HepG2 (cell line): ENCODE results near the gene NIN. TPM values are rescaled to one million over a fixed set of nuclear protein-coding genes. Genes with fewer than 3 reads are reported as not detected.

ENCODE experiments used
- ATAC-seq: fragments of 200-7000 bp; cut with Tn5 transposase; 3 replicates; pipeline ENCODE4 v1.9.1; 2020; ENCODE audit warnings: mild to moderate bottlenecking, moderate library complexity
- BruUV-seq: library from RNA; stranded (reverse); fragments of 400-500 nt; replicated peaks from 2 replicates; lab custom pipeline; 2021; lab: Mats Ljungman, UMichigan
- CTCF ChIA-PET: fragments of 300-600 bp; formaldehyde crosslinking; extraction: SDS; loops from one replicate; lab custom pipeline; 2021; ENCODE audit warnings: low total read pairs, inconsistent platforms, low intra/inter-chr PET ratio; lab: Yijun Ruan, JAX
- POLR2A ChIA-PET: fragments of 350-600 bp; sonication (Branson Sonifier 250); formaldehyde crosslinking; loops from one replicate; lab custom pipeline; 2020; ENCODE audit warnings: antibody characterized with exemption, inconsistent platforms; lab: Yijun Ruan, JAX
- DNase-seq: peaks from one replicate; pipeline ENCODE4 v3.0.0-alpha.2; 2015; ENCODE audit warnings: low spot score
- FAIRE-seq: peaks from 3 replicates; lab custom pipeline; 2011; peaks lifted over from hg19 to GRCh38; lab: Jason Lieb, UNC
- H2AFZ ChIP-seq: one replicate; pipeline ENCODE4 v1.6.1; 2011; ENCODE audit warnings: low read length, inconsistent platforms
- H3K27ac ChIP-seq: fragments of 300-600 bp; 3 replicates; pipeline ENCODE4 v1.8.0; 2011; ENCODE audit warnings: mixed run types, mild to moderate bottlenecking, mixed read lengths, low read length, inconsistent platforms; ENCODE audit not compliant: insufficient read depth; ENCODE audit errors: extremely low read length
- H3K27me3 ChIP-seq, 2 experiments: fragments of 200-600 bp in 1 of 2; 2 replicates in 1 of 2; 3 replicates in 1 of 2; pipeline versions ENCODE4 v1.6.0 to v1.8.0; 2011; ENCODE audit warnings: low read length in 2 of 2, mild to moderate bottlenecking in 2 of 2, moderate library complexity in 2 of 2, inconsistent platforms in 1 of 2; ENCODE audit not compliant: insufficient read depth in 2 of 2, control insufficient read depth in 1 of 2
- H3K36me3 ChIP-seq, 2 experiments: fragments of 200-600 bp in 1 of 2; replicated peaks in 1 of 2; 2 replicates in 1 of 2; 3 replicates in 1 of 2; pipeline versions ENCODE4 v1.5.1 to v1.8.0; 2011; ENCODE audit warnings: low read length in 2 of 2, inconsistent platforms in 1 of 2; ENCODE audit not compliant: insufficient read depth in 2 of 2, control insufficient read depth in 1 of 2
- H3K4me1 ChIP-seq: 2 replicates; pipeline ENCODE4 v1.5.1; 2012; ENCODE audit warnings: low read length, inconsistent platforms; ENCODE audit not compliant: insufficient read depth
- H3K4me2 ChIP-seq: 2 replicates; pipeline ENCODE4 v1.6.0; 2011; ENCODE audit warnings: low read depth, low read length, inconsistent platforms
- H3K4me3 ChIP-seq, 3 experiments: fragments of 200-600 bp in 1 of 3; sonication (generic), shearing (Covaris generic) in 1 of 3; replicated peaks in 1 of 3; 2 replicates each; pipeline ENCODE4 v1.5.1; 2011 to 2016; ENCODE audit warnings: low read length in 3 of 3, inconsistent platforms in 2 of 3, low read depth in 2 of 3, mild to moderate bottlenecking in 2 of 3, control low read depth in 1 of 3, mixed read lengths in 1 of 3; ENCODE audit not compliant: insufficient read depth in 1 of 3
- H3K79me2 ChIP-seq: one replicate; pipeline ENCODE4 v1.6.1; 2011; ENCODE audit warnings: low read length, inconsistent platforms; ENCODE audit not compliant: insufficient read depth
- H3K9ac ChIP-seq: 2 replicates; pipeline ENCODE4 v1.6.0; 2011; ENCODE audit warnings: mild to moderate bottlenecking, low read depth, low read length, inconsistent platforms; ENCODE audit not compliant: insufficient read depth
- H3K9me3 ChIP-seq: 2 replicates; pipeline ENCODE4 v1.5.1; 2012; ENCODE audit warnings: mild to moderate bottlenecking, low read length
- H4K20me1 ChIP-seq: 2 replicates; pipeline ENCODE4 v1.6.0; 2011; ENCODE audit warnings: inconsistent platforms, mild to moderate bottlenecking, low read length, moderate library complexity; ENCODE audit not compliant: insufficient read depth
- CC2D1A ChIP-seq: sonication (generic); formaldehyde crosslinking; IDR thresholded peaks from 2 replicates; pipeline ENCODE4 v1.8.1; 2023; ENCODE audit warnings: mild to moderate bottlenecking, missing genetic modification reagents
- CENPT ChIP-seq: sonication (generic); formaldehyde crosslinking; IDR thresholded peaks from 2 replicates; pipeline ENCODE4 v1.8.0; 2022; ENCODE audit warnings: low read depth, mild to moderate bottlenecking, moderate library complexity, missing genetic modification reagents
- GRHL1 ChIP-seq: sonication (generic); formaldehyde crosslinking; conservative IDR thresholded peaks from 2 replicates; pipeline ENCODE4 v1.8.0; 2022; ENCODE audit warnings: missing genetic modification reagents
- HOXA7 ChIP-seq: sonication (generic); formaldehyde crosslinking; IDR thresholded peaks from 2 replicates; pipeline ENCODE4 v1.8.1; 2022; ENCODE audit warnings: mild to moderate bottlenecking, missing genetic modification reagents, moderate library complexity
- KLF6 ChIP-seq: IDR thresholded peaks from 2 replicates; pipeline ENCODE4 v1.8.0; 2016; ENCODE audit warnings: missing biosample characterization, missing genetic modification reagents
- MATR3 ChIP-seq: sonication (generic); formaldehyde crosslinking; IDR thresholded peaks from 2 replicates; pipeline ENCODE4 v1.4.0; 2020; ENCODE audit warnings: missing genetic modification reagents
- NCOA5 ChIP-seq: sonication (generic); formaldehyde crosslinking; IDR thresholded peaks from 2 replicates; pipeline ENCODE4 v1.4.0; 2020; ENCODE audit warnings: missing genetic modification reagents
- POLR2G ChIP-seq: fragments of 200-400 bp; formaldehyde crosslinking; IDR thresholded peaks from 2 replicates; pipeline ENCODE4 v1.6.1; 2018; ENCODE audit warnings: mild to moderate bottlenecking, low read depth, low read length, moderate library complexity
- RBM39 ChIP-seq: fragments of 200-400 bp; formaldehyde crosslinking; IDR thresholded peaks from one replicate; pipeline ENCODE4 v1.6.1; 2018; ENCODE audit warnings: antibody characterized with exemption, mild to moderate bottlenecking, low read depth, low read length; ENCODE audit not compliant: poor library complexity, severe bottlenecking
- ZFYVE20 ChIP-seq: sonication (generic); formaldehyde crosslinking; IDR thresholded peaks from 2 replicates; pipeline ENCODE4 v1.8.0; 2023; ENCODE audit warnings: low read depth, mild to moderate bottlenecking, moderate library complexity, missing genetic modification reagents, borderline replicate concordance
- ZKSCAN5 ChIP-seq: sonication (generic); formaldehyde crosslinking; IDR thresholded peaks from 2 replicates; pipeline ENCODE4 v1.5.1; 2020; ENCODE audit warnings: mild to moderate bottlenecking, missing genetic modification reagents
- ZMYM4 ChIP-seq: sonication (generic); formaldehyde crosslinking; IDR thresholded peaks from 2 replicates; pipeline ENCODE4 v1.8.1; 2023; ENCODE audit warnings: mild to moderate bottlenecking, missing genetic modification reagents
- ZNF510 ChIP-seq: sonication (generic); formaldehyde crosslinking; IDR thresholded peaks from 2 replicates; pipeline ENCODE4 v1.4.0; 2020; ENCODE audit warnings: low read depth, mild to moderate bottlenecking, missing genetic modification reagents
- ZNF598 ChIP-seq: sonication (generic); formaldehyde crosslinking; IDR thresholded peaks from 2 replicates; pipeline ENCODE4 v1.5.1; 2020; ENCODE audit warnings: mild to moderate bottlenecking, missing genetic modification reagents, borderline replicate concordance
- ZNF652 ChIP-seq: IDR thresholded peaks from 2 replicates; pipeline ENCODE4 v1.6.1; 2016; ENCODE audit warnings: low read depth, borderline replicate concordance
- WGBS: methylation state at CpG from one replicate; pipeline ENCODE4 v1.1.6; 2017; ENCODE audit warnings: low lambda C conversion rate; 5-methylcytosine and 5-hydroxymethylcytosine counted together
- in situ Hi-C: cut with HindIII; loops from 2 replicates; pipeline ENCODE4 v1.10.0; 2017; ENCODE audit warnings: low pct_unique_long_range_greater_than_20kb; ENCODE audit not compliant: extremely low pct_ligation_motif_present
- intact Hi-C: fragments of 100-400 bp; cut with micrococcal nuclease; formaldehyde crosslinking; loops from one replicate; pipeline ENCODE4 v1.10.0; 2022; ENCODE audit not compliant: unreplicated experiment
- polyA plus RNA-seq, 8 experiments: library from polyadenylated mRNA; depleted of rRNA in 3 of 8; stranded (reverse) in 7 of 8; unstranded in 1 of 8; fragments of >200 nt; fragmentation: Illumina TruSeq in 4 of 8; extraction: Trizol in 4 of 8; gene quantifications; 2 replicates each; pipeline versions ENCODE4 v1.2.1 to v1.2.3, GENCODE V29; 2011 to 2016; ENCODE audit warnings: low read depth in 4 of 8, missing spikeins in 1 of 8, mixed read lengths in 1 of 8; ENCODE audit not compliant: insufficient read depth in 1 of 8
- total RNA-seq, 5 experiments: library from RNA; depleted of rRNA; stranded (reverse); fragments of >200 nt; fragmentation: Illumina TruSeq; extraction: Trizol; gene quantifications; 2 replicates each; pipeline ENCODE4 v1.2.3, GENCODE V29; 2016; ENCODE audit warnings: low read depth in 1 of 5
- TF ChIP-seq, protein P1 (sequence below), 2 experiments: sonication (generic) in 1 of 2; formaldehyde crosslinking in 1 of 2; IDR thresholded peaks; 2 replicates each; pipeline versions ENCODE4 v1.5.1 to v1.6.1; 2011 to 2020; ENCODE audit warnings: borderline replicate concordance in 1 of 2, low read depth in 1 of 2, low read length in 1 of 2, mild to moderate bottlenecking in 1 of 2, missing genetic modification reagents in 1 of 2, moderate library complexity in 1 of 2
- TF ChIP-seq, protein P2 (sequence below): sonication (generic); formaldehyde crosslinking; IDR thresholded peaks from 2 replicates; pipeline ENCODE4 v1.5.0; 2020; ENCODE audit warnings: mild to moderate bottlenecking, missing genetic modification reagents, borderline replicate concordance
- TF ChIP-seq, protein P3 (sequence below): IDR thresholded peaks from 2 replicates; pipeline ENCODE4 v1.6.1; 2016; ENCODE audit warnings: low read depth, borderline replicate concordance

Gene NIN
- total and polyA plus RNA-seq, 2 of the 13 experiments (the other 11 are each of a cell fraction or from before 2014, with no cell fraction given), result 2.8 to 9.7 TPM

DNA sequence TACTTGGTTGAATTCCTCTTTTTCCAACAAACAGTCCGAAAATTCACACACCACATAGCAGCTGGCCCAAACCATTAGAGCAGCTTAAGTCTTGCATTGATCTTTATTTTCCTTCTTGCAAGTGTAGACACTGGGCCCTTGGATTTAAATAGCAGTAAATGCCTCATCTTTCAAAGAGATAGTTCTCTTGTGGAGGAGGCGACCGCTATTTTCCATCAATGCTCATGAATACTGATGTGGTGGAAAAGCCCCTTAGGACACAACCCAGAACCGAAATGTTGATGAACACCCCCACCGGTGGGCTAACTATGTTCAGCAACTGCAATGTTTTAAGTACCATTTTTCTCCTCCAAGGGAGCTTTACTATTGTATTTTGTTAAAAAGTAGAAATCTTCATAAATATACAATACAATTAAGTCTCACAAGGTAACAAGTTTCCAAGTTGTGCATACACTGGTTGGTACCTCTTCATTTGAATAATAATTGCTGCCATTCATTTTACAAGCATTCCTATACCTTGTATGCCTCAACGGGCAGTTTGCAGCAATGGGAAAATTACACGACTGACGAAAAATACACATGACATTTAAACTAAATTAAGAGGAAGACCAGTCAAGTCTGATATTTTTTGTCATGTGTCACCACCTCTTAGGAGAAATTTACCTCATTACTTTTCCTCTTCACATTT, 18.0 kb downstream of the NIN start:
- no peak overlapping the region for H3K27ac ChIP-seq
- intact Hi-C loops (no loop called here), in situ Hi-C loops (no loop called here)
- FAIRE-seq (no peak), DNase-seq (no peak), ATAC-seq (no peak)
- peaks cover 12% of the 10 kb centered on the region for H3K4me1 ChIP-seq
- no peaks in the 10 kb centered on the region for H4K20me1 ChIP-seq
- H3K4me2 ChIP-seq, result no peak overlapping the region
- WGBS, result 95% methylated on average over 8 of the region's 8 CpGs
- H3K9ac ChIP-seq, result no peak overlapping the region
- ChIA-PET CTCF (no interaction called here), POLR2A (no interaction called here)
- BruUV-seq, result no TSS peak
- no peaks in the 10 kb centered on the region for H3K36me3 ChIP-seq
- no peaks in the 10 kb centered on the region for H3K27me3 ChIP-seq
- H3K4me3 ChIP-seq, result no peak overlapping the region
- no peak overlapping the region for H2AFZ ChIP-seq
- H3K9me3 ChIP-seq, result no peaks in the 10 kb centered on the region
- no peaks in the 10 kb centered on the region for H3K79me2 ChIP-seq
- no peak for TF ChIP-seq MATR3
- TF ChIP-seq ZNF652, result no peak
- TF ChIP-seq, protein P1, sequence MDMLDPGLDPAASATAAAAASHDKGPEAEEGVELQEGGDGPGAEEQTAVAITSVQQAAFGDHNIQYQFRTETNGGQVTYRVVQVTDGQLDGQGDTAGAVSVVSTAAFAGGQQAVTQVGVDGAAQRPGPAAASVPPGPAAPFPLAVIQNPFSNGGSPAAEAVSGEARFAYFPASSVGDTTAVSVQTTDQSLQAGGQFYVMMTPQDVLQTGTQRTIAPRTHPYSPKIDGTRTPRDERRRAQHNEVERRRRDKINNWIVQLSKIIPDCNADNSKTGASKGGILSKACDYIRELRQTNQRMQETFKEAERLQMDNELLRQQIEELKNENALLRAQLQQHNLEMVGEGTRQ (IDR thresholded peaks at IDR 0.05; ENCODE audit: low read depth, low read length), result no peak
- TF ChIP-seq, protein P1 (CRISPR knock-in tag; IDR thresholded peaks at IDR 0.05; ENCODE audit: borderline replicate concordance), result no peak
- no peak for TF ChIP-seq NCOA5 (CRISPR knock-in tag)
- TF ChIP-seq, protein P2, sequence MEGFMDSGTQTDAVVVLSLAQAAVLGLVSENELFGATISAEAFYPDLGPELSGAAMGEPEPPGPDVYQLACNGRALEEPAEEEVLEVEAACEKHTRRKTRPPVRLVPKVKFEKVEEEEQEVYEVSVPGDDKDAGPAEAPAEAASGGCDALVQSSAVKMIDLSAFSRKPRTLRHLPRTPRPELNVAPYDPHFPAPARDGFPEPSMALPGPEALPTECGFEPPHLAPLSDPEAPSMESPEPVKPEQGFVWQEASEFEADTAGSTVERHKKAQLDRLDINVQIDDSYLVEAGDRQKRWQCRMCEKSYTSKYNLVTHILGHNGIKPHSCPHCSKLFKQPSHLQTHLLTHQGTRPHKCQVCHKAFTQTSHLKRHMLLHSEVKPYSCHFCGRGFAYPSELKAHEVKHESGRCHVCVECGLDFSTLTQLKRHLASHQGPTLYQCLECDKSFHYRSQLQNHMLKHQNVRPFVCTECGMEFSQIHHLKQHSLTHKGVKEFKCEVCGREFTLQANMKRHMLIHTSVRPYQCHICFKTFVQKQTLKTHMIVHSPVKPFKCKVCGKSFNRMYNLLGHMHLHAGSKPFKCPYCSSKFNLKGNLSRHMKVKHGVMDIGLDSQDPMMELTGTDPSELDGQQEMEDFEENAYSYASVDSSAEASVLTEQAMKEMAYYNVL (CRISPR knock-in tag), result no peak
- no peak for TF ChIP-seq POLR2G
- TF ChIP-seq RBM39, result no peak
- no peak for TF ChIP-seq CC2D1A (CRISPR knock-in tag)
- no peak for TF ChIP-seq ZNF598 (CRISPR knock-in tag)
- TF ChIP-seq KLF6 (CRISPR knock-in tag), result no peak
- TF ChIP-seq, protein P3, sequence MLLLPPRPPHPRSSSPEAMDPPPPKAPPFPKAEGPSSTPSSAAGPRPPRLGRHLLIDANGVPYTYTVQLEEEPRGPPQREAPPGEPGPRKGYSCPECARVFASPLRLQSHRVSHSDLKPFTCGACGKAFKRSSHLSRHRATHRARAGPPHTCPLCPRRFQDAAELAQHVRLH, result no peak
- TF ChIP-seq HOXA7, result no peak
- no peak for TF ChIP-seq ZMYM4 (CRISPR knock-in tag)
- TF ChIP-seq ZFYVE20, result no peak
- no peak for TF ChIP-seq ZKSCAN5 (CRISPR knock-in tag)
- no peak for TF ChIP-seq GRHL1
- TF ChIP-seq CENPT (CRISPR knock-in tag), result no peak
- TF ChIP-seq ZNF510, result no peak
